Stimulated activated CD8-positive, alpha-beta memory T cell treated with anti-CD3 and anti-CD28 coated beads, Interleukin-12 subunit alpha, Interleukin-12 subunit beta, amount 100 ng/mL, for 24 hours (primary cell): ENCODE results near the gene NCR3LG1.

Experiments
- DNase-seq: peaks from one replicate; pipeline ENCODE4 v3.0.0-alpha.2; 2020; ENCODE audit errors: extremely low read depth

NCR3LG1 gene

DNA sequence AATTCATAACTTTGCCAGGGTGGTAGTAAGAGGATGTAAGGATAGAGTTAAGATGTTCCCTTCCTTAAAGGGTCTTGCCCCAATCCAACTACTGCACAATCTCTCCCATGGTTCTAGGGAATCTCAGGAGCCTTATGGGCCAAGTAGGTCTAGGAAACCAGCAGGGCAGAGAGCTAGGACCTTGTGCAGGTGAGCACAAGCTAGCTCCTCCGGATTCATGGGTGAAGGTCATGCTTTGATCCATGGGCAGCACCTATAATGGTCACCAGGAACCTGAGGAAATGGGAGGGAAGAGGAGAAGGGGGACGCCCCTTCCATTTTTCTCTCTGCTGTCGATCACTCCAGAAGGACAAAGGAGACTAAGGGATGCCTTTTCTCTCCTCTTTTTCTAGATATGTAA is 20.0 kb downstream of the NCR3LG1 start:
- no peak for DNase-seq

DNA sequence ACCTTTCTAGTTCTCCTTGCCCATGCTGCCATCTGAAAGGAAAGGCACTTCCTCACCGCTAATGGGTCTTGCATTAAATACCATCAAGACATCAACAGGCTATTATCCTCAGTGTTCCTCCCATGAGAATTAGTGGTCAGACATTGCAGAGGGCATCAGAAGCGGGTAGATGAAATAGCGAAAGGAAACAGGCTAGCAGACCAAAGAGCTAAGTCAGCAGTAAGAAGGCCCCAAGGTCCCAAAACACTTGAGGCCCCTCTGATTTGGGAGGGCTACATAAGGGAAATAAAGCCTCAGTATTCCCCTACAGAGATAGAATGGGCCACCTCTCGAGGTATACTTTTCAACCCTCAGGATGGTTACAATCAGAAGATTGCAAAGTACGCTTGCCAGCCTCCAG is 23.9 kb downstream of the NCR3LG1 start:
- DNase-seq = no peak

DNA sequence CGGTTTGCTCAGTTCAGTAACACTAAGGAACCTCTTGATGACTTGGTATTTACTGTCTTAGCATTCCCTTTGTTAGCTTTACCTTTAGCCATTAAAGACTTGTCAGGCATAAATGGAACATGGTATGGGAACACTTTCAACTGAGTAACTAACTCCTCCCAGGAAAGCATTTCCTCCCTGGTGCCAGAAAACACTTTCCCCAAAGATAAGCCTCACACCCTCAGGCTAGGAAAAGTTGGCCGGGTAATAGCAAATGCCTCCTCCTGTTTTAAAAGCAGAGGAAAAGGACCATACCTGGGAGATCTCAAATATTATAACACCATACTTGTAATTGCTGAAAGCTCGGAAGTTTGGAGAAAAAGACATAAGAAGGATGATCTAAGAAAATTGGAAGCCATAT is 24.9 kb downstream of the NCR3LG1 start:
- DNase-seq = no peak

DNA sequence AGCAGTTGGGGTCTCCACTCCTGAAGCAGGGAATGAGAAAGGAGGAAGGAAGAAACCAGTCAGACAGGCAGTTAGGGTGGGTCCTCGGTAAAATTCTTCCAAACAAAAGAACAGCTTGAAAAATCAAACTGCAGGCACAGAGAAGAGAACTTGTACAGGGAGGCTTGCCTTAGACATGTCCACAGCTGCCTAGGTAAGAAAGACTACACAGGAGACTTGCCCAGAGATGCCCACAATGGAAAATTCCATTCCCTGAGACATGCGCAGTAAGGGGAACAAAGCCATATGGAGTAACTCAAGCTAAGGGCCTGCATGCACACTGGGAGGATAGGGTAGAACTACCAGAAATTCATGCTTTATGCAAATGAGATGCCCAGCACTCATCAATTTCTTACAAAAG is 27.1 kb downstream of the NCR3LG1 start:
- DNase-seq = no peak

DNA sequence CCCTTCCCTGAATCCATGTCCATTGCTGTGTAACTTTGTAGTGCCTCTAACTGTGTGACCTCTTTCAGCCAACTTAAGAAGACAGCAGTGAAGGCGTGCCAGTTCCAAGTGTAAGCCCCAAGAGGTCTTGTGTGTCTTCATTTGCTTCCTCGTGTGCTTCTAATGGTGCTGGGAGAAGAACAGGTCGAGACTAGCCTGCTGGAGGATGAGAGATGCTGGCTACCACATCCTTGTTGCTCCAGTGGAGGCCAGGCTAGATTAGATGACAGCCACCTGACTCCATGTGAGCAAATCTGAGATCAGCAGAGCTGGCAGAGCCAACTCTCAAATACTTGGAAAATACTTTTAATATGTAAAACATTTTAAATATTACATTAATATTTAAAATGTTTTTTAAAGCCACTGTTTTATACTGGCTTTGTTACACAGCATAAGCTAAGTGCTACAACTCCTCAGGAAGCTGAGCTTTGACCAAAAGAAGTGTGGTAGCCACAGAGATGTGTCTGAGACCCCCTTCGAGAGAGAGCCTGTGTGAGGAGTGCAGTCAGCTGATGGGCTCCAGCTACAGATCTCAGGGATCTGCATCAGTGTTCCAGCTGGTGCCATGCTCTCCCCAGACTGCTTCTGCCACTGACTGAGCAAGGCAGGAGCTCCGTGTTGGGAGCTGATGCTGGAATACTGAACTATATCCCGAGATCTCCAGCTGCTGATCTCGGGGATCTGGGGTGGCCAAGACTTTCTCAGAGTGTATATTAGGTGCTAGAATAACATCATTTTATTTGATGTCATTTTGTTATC is 28.0 kb downstream of the NCR3LG1 start:
- DNase-seq = no peak

DNA sequence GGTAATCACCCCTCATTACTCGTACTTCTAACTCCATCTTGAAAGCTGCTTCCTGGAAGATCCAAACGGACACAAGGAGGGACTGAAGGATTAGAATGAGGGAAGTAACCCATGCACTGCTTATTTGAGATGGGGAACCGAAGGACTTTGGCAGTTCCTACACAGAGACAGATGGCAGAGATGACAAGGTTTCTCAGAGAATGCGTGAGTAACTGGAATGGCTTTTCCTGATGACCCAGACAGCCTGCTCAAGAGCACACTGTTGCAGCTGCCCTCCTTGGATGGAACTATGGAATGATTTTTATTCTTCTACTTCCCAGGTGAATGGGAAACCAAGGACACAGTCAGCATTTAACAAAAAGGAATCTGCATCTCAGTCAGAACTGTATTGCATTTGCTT is 29.6 kb downstream of the NCR3LG1 start:
- no peak for DNase-seq

DNA sequence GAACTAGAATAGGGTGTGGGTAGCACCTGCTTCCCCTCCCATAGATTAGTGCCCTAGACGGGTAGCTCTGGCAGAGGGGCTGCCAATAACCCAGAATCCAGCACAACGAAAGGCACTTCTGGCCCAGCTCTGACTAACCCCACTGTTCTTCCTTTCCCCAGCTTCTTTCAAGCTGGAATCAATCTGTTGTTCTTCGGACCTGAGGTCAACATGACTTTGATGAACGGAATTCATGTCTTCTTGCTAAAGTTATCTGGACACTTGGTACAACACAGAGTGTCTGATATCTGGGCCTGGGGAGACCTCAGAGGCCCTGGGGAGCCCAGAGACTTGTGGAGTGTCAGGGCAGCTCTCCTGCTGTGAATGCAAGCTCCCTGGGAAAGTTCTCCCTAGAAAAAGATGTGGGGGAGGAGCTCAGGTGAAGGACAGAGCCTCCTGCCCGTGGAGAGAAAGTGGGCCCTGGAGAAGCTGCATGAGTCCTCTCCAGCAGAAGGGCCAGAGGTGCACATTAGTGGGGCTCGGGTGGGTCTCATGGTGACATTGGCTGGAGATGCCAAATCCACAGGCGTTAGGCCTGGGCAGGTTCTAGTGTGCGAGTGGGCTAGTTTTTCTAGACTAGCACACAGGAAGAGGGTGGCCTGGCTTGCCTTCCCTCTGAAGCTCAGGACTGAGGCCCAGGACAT is 30.6 kb downstream of the NCR3LG1 start:
- DNase-seq = no peak

DNA sequence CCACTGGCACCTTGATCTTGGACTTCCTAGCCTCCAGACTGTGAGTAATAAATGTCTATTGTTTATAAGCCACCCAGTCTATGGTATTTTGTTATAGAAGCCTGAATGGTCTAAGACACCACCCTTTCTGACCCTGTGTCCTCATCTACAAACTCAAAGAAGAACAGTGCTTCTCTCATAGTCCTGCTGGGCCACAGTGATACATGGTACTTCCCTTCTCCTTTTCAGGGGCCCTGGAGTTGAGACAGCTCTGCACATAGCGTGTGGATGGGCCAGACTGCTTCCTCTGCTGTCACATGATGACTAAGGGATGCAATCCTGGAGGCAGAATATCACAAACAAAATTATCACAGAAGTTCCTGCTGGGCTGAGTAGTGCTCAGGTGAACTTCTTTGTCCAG is 31.9 kb downstream of the NCR3LG1 start:
- no peak for DNase-seq

DNA sequence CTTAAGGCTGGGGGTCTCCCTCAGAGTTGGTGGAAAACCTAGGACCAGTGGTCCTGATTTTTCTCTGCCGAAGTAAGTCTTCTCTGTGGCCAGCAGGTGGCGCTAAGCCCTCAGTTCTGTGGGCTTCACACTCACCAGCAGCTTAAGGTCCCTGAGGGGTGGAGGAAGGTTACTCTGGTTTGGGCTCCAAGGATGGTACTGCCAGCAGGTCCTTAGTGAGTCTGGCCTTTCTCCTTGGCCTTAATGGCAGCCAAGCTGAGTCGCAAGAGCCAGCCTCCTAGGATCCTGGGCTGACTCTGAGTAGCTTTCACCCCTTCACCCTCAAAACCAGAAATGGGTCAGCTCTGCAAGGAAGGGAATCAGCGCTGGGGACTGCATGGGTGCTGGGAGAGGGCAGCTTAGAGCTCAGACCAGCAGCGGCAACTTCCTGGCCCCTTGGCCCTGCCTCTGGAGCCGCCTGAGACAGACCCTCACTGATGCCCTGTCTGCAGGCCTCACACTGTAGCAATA is 32.5 kb downstream of the NCR3LG1 start:
- DNase-seq = peak; percentile 45

DNA sequence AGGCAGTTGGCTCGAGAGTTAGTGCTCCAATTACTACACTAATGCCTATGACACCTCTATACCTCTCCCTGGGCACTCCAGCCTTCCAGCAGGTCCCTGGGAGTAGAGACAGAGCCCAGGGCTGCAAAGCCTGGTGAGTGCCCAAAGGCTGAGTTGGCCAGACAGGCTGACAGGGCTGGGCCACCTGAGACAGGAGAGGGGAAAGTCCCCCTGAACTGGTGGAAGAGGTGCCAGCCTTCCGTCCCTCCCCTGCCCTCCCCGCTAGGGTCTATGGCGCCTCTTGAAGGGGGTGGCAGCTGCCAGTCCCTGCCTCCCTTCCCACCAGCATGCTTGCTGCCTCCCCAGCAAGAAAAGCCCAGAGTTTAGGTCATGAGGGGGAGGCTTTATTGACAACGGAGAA is 33.9 kb downstream of the NCR3LG1 start:
- no peak for DNase-seq

DNA sequence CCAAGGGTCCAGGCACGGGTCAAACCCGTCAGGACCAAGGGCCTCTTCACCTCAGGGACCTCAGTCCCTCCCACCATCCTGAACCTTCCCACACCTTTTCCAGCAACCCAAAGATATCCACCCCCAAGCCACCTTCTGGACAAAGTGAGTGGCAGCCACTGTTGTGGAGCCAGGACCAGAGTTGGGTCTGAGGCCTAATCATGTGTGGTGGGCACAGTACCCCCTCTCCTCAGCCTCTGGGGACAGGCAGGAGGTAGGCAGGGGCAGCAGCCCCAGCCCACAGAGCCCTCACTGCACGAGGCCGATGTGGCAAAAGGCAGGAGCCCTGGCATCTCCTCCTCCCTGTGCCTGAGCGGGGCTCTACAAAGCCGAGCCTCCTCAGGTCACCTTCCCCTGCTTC is 34.3 kb downstream of the NCR3LG1 start:
- no peak for DNase-seq

DNA sequence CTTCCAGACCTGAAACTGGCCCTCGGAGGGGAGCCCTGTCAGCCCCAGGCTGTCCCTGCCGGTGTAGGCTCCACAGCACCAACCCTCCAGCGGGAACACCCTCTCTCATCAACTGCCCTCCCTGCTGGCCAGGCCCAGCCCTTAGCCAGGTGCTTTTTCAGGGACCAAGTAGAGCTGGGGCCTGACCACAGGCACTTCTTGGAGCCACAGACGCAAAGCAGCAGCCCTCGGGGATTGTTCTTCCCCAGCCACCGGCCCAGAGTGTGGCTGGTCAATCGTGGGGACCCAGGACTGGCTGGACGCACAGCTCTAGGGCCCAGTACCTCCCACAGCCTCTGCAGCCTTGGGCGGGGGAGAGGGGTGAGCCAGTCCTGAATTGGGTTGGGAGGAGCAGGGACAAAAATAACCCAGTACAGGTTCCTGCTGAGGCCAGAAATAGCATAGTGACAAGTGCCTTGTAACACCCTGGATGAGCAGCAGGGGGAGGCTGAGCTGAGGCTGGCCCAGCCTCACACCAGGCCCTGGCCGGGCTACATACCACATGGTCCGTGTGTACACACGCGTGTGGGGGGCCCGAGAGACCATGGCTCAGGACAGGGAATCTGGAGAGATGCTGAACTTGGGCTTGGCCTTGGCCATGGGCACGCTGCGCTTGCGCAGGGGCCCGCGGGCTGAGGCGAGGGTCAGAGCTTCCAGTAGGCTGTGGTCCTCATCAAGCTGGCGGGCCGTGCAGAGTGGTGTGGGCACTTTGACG is 34.9 kb downstream of the NCR3LG1 start:
- no peak for DNase-seq

DNA sequence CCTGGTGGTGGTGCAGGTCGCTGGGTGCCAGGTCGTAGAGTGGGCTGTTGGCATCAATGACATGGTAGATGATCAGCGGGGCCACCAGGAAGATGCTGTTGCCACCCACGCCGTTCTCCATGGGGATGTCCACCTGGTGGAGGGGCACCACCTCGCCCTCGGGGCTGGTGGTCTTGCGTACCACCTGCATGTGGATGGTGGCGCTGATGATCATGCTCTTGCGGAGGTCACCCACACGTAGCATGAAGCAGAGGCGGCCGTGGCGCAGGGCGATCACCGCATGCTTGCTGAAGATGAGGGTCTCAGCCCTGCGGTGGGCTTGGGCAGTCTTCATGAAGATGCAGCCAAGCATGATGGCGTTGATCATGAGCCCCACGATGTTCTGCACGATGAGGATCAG is 35.7 kb downstream of the NCR3LG1 start:
- DNase-seq = no peak

DNA sequence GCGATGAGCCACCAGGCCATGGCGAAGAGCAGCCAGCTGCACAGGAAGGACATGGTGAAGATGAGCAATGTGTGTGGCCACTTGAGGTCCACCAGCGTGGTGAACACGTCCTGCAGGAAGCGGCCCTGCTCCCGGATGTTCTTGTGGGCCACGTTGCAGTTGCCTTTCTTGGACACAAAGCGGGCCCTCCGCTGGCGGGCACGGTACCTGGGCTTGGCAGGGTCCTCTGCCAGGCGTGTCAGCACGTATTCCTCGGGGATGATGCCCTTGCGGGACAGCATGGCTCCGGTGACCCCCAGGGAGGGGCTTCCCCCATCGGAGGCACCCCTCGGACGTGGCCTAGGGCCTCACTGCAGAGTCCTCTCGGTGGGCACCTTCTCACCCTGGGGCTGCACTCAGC is 36.2 kb downstream of the NCR3LG1 start:
- DNase-seq = no peak

DNA sequence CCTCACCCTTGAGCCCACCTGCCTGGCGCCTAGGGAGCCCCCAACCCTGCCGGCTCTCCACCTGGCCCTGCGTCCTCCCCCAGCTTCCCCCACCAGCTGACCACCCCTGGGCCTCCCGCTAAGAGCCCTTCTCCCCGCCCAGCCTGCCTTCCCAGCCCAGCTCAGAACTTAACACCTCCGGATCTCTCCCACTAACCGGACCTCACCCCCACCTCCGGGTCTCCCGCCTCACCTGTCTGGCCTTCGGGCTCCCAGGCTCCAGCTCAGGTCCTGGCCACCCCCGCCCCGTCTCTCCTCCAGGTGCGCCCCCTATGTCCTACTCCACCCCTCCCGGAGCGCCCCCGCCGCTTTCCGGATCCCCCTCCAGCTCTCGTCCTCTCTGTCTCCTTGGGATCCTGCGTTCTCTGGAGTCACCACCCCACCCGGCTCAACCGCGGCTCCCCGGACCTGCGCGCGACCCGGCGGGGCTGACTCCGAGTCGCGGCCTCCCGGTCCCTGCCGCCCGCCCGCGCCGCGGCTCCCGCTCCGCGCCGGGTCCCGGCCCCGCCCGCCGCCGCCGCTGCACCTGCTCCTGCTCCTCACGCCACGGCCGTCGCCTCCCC is 37.1 kb downstream of the NCR3LG1 start, which contains the start of gene KCNJ11:
Gene KCNJ11, minus strand, starts transcription at position 51 of the 602 bp plus-strand sequence. CDS start 568 bp downstream, outside the sequence.
- DNase-seq = no peak

DNA sequence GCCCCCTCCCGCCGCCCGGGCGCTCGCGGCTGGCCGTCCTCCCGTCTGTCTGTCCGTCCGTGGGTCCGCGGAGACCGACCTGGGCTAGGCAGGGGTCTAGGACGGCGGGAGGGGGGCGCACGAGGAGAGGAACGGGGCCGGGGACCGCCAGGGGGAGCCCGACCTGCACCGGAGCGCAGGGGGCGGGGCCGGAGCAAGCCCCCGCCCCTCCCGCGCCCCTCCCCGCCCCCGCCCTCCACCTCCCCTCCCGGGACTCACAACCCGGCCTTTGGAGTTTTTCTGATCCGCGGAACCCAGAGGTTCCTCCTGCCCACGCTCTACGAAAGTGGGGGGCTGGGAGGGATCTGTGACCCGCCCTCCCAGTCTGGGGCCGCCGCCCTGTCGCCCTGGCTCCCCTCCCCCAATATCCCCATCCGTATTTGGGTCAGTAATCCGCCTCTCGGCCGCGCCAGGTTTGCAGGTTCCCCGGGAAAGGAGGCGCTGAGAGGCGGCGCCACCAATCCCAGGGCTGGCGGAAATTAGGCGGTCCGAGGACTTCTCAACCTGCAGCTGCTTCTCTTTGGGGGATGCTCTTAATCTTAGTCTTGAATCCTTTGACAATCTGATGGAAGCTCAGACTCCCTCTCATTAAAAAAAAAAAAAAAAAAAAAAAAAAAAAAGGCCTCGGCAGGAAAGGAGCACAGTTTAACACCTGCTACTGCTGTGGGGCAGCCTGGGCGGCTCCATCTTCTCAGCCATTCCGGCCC is 37.8 kb downstream of the NCR3LG1 start:
- DNase-seq = peak; percentile 54

DNA sequence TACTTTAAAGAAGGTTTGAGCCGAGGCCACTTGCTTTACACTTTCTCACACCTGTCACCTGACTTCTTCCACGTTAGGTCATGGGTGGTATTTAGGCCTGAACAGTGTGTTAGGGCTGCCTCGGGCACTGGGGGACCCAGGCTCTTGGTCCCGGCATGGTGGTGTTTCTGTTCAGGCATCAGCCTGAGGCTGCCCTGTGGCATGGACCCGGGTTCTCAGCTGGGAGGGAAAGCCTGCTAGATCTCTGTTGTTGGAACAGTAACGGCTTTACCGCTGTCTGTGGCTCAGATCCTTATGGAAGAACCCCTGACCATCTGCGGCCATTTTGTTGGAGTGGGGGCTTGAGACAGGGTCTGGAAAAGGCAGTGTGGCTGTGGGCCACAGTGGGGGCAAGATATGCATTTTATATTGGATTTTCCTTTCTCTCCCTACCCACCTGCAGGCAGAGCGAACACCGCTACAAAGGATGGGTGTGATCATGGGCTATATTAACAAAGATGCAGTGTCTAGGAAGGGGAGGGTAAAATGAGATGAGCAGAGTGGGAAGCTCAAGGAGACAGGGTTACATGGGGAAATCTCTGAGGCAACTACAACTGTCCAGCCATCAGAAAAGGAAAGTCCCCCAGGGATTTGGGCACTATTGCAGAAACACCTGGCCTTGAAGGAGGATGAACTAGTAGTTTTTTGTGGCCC is 38.5 kb downstream of the NCR3LG1 start:
- DNase-seq = no peak

DNA sequence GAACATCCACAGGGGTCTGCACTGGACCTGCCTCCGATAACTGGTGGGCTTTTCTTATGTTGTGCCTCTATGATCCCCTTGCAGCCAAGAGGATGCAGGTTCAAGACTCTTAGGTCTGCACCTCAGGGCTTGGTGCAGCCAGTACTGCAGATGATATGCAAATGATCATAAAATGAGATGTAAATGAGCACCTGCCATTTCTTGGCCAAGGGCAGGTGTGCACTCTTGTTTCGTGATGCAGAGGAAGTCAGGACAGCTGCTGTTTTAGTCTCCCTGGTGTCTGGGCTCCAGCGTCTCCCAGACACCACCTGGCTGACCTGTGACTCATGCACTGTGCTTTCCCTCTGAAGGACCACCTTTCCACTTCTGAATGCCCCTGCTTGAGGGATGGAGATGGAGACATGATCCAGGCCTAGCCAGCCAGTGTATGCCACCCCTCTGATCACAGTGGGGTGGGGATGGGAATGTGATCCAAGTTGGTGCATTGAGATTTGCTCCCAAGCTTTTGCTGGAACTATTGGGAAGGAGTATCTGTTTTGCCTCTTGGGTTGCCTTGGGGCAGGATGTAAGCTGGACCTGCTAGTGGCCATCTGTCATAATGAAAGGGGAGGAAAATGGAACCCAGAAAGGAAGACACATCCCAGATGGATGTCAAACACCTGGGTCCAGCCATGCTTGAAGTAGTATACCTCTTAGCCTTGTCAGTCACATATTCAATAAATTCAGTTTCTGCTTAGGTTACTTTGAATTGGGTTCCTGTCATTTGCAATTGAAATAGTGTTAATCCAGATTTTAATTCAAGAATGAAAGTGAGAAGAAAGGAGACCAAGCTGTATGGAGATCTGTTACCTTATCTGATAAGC is 40.1 kb downstream of the NCR3LG1 start:
- DNase-seq = no peak

DNA sequence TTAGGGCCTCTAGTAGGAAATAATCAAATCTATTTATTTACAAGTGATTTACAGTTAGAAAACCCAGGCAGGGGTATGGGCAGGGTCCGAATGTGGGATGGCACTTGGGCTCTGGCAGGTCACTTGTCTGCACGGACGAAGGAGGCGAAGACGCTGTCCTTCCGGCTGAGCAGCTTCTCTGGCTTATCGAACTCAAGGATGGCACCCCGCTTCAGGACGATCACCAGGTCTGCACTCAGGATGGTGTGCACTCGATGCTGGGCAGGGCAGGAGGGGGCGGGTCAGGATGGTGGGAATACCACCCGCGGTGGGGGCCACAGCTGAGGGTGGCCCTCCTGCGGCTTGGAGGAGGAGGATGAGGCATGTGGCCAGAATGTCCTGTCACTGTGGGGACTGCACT is 41.3 kb downstream of the NCR3LG1 start:
- no peak for DNase-seq

DNA sequence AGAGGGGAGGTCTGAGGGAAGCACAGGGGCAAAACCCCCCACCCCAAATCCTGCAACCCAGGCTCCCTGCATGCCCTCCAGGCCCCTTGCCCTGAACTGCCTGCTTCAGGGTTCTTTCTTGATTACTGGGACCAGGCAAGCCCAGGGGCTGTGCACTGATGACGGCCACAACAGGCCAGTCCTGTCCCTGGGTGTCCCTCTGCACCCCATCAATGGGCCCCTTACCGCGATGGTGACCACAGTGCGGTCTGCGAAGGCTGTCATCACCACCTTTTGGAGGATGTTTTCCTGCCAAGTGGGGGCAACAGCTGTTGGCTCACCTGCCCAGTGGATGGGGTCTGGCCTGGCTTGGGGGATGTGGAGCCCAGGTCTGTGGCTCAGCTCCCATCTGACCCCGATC is 41.9 kb downstream of the NCR3LG1 start:
- no peak for DNase-seq
